ENCODE results near the gene CUX1.

The CUX1 gene

DNA sequence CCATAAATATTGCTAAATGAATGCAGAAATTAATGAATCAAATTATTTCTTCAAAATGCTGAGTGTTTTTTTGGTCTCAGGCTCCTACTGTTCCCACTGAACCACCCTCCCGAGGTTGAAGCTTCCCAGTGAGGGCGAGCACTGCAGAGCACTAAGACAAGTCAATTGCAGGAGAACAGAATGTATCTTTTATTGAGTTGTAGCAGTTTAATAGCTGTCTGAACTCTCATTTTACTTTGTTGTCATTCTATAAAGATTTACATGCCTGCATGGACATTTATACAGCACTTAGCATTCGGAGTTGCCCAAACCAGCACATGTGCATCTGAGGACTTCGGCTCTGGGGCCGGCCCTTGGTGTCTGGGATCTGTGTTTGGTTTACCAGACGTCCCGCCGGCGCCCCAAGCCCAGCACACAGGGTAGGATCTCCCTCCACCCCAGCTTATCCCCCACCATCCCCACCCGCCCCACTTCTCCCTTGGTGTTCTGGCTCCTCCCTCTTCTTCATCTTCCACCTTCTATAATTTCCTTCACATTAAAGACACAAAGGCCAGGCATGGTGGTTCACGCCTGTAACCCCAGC lies 258.2 kb downstream of the CUX1 start:
- in situ Hi-C loops (cut with HindIII; ENCODE audit: low sequenced_read_pairs): no loop called here
- no peak overlapping the region for H3K4me3 ChIP-seq (ENCODE audit: low read depth, low read length)
- TF ChIP-seq, protein P1, sequence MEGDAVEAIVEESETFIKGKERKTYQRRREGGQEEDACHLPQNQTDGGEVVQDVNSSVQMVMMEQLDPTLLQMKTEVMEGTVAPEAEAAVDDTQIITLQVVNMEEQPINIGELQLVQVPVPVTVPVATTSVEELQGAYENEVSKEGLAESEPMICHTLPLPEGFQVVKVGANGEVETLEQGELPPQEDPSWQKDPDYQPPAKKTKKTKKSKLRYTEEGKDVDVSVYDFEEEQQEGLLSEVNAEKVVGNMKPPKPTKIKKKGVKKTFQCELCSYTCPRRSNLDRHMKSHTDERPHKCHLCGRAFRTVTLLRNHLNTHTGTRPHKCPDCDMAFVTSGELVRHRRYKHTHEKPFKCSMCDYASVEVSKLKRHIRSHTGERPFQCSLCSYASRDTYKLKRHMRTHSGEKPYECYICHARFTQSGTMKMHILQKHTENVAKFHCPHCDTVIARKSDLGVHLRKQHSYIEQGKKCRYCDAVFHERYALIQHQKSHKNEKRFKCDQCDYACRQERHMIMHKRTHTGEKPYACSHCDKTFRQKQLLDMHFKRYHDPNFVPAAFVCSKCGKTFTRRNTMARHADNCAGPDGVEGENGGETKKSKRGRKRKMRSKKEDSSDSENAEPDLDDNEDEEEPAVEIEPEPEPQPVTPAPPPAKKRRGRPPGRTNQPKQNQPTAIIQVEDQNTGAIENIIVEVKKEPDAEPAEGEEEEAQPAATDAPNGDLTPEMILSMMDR (IDR thresholded peaks at IDR 0.05; ENCODE audit: low read depth, low read length): no peak
- DNase-seq (ENCODE audit: low read depth, low spot score): no peak

DNA sequence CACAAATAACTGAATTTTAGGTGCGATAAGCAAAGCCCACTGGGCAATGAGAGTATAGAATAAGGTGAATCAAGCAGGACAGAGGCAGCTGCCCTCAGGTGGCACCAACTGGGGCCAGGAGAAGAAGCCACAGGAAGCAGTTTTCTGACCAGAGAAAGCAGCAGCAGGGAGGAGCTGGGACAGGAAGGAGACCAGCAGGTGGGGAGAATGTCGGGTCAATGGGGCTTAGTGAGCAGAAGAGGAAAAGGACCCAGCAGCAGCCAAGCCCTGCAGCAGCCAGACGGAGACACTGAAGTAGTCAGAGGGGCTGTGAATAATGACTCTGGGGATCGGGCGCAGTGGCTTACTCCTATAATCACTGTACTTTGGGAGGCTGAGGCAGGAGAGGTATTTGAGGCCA lies 259.7 kb downstream of the CUX1 start:
- no peak overlapping the region for H3K4me3 ChIP-seq (ENCODE audit: low read depth, low read length)
- no peak for DNase-seq (ENCODE audit: low read depth, low spot score)
- in situ Hi-C loops (cut with HindIII; ENCODE audit: low sequenced_read_pairs): no loop called here
- TF ChIP-seq, protein P1 (IDR thresholded peaks at IDR 0.05; ENCODE audit: low read depth, low read length): no peak

DNA sequence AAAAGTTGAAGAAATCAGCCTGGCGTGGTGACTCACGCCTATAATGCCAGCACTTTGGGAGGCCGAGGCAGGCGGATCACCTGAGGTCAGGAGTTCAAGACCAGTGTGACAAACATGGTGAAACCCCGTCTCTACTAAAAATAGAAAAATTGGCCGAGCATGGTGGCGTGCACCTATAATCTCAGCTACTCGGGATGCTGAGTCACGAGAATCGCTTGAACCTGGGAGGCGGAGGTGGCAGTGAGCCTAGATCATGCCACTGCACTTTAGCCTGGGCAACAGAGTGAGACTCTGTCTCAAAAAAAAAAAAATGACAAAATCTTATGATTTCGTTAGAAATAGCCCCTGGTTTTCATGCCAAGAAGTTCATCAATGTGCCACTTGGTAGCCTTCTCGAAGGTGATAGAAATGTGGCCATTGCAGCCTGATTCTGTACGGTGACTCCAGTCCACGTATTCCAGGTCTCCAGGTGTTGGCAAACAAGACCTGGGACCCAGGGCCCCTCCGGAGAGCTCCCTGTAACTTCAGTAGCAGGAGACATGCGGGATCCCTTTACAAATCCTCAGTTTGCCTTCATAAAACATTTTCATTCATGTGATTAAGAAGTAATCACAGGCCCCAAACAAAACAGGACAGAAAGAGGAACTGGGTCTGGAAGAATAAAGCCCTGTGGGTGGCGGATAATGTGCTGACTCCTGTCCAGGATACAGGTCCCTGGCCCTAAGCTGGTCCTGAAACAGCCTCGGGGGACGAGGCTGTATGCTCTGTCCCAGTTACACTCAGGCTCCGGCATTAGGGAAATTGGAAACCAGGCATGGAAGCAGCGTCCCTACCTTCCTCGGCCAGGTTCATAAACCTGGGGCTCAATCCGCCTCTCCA lies 262.0 kb downstream of the CUX1 start:
- in situ Hi-C loops (cut with HindIII; ENCODE audit: low sequenced_read_pairs): no loop called here

DNA sequence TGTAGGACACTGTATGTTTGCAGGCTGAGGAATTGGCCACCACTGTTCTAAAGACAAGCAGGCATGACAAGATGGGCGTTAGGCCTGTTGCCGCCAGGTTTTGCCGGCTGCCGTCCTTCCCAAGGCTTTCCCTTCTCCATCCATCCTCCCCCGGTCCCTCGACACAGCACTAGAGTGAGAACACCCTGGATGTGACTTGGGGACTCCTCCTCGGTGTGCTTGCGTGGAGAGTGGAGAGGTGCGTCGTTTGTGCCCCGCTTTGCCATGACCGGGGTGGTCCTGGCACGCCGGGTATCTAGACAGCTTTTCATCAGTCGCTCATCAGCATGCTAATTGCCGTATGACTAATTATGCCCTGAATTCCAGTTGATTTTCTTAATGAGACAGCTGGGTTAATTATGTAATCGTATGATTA lies 262.6 kb downstream of the CUX1 start:
- TF ChIP-seq, protein P1 (IDR thresholded peaks at IDR 0.05; ENCODE audit: low read depth, low read length): no peak
- DNase-seq (ENCODE audit: low read depth, low spot score): no peak
- no peak overlapping the region for H3K4me3 ChIP-seq (ENCODE audit: low read depth, low read length)
- in situ Hi-C loops (cut with HindIII; ENCODE audit: low sequenced_read_pairs): no loop called here

More for the DNA sequence above, 262.0 kb downstream of the CUX1 start:
- DNase-seq (ENCODE audit: low read depth, low spot score): no peak
- TF ChIP-seq, protein P1 (IDR thresholded peaks at IDR 0.05; ENCODE audit: low read depth, low read length): no peak
- H3K4me3 ChIP-seq (ENCODE audit: low read depth, low read length): no peak overlapping the region

DNA sequence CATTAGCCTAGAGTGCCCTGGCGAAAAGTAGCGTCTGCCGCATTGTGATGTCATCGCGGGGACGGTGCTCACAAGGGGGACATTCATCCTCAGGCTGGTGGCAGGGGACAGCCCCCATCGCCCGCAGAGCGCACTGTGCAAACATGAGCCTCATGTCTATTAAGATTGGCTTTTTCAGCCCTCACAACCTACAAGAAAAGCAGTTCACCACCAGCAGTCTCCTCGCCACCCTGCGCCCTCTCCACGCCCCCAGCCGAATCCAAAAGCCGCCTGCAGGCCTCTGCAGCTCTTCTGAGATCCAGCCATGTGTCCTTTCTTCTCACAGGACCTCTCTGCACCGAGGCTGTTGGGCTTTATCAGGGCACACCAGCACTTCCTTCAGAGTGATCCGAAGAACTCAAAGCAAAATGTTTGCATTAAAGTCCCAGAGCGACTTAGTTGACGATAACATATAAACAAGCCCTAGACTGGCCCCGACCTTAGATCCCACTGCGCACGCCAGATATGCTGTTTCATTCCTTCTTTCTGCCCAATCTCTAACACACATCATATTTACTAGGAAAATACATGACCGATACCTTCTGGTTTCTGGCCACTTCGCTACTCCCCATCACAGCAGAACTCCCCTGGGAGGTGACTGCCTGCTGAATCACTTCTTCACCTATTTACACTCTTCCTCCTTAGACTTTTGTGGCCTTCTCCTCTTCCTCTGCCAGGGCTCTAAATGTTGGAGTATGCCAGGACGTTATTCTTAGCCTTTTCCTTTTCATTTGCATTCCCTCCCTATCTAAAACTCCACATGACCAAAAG lies 263.2 kb downstream of the CUX1 start:
- TF ChIP-seq, protein P1 (IDR thresholded peaks at IDR 0.05; ENCODE audit: low read depth, low read length): no peak
- DNase-seq (ENCODE audit: low read depth, low spot score): no peak
- no peak overlapping the region for H3K4me3 ChIP-seq (ENCODE audit: low read depth, low read length)
- in situ Hi-C loops (cut with HindIII; ENCODE audit: low sequenced_read_pairs): no loop called here

DNA sequence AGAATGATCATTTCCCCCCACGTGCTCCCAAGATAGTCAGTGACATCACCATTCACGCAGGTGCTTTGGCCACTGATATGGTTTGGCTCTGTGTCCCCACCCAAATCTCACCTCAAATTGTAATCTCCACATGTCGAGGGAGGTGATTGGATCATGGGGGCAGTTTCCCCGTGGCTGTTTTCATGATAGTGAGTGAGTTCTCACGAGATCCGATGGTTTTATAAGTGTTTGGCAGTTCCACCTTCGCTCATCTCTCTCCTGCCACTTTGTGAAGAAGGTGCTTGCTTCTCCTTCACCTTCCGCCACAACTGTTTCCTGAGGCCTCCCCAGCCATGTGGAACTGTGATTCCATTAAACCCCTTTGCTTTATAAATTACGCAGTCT lies 263.8 kb downstream of the CUX1 start:
- H3K4me3 ChIP-seq (ENCODE audit: low read depth, low read length): no peak overlapping the region
- TF ChIP-seq, protein P1 (IDR thresholded peaks at IDR 0.05; ENCODE audit: low read depth, low read length): no peak
- in situ Hi-C loops (cut with HindIII; ENCODE audit: low sequenced_read_pairs): no loop called here
- DNase-seq (ENCODE audit: low read depth, low spot score): no peak
